H1 (cell line): ENCODE measurements around the gene ITGA8. TPM values are rescaled to one million over a fixed set of nuclear protein-coding genes. Genes with fewer than 3 reads are reported as not detected.

ENCODE experiments used
- CTCF ChIA-PET: fragments of 300-600 bp; sonication (Branson Sonifier 250); formaldehyde crosslinking; loops from one replicate; lab custom pipeline; 2021; ENCODE audit not compliant: partially characterized antibody; lab: Charles Lee
- POLR2A ChIA-PET: fragments of 300-600 bp; sonication (Branson Sonifier 250); formaldehyde crosslinking; loops from one replicate; lab custom pipeline; 2021; ENCODE audit warnings: inconsistent platforms; ENCODE audit not compliant: partially characterized antibody; lab: Charles Lee
- DNase-seq, 2 experiments: peaks; one replicate each; pipeline versions ENCODE4 v3.0.0 to v3.0.0-alpha.2; 2010 to 2022; ENCODE audit warnings: low spot score in 2 of 2, low read depth in 1 of 2, mixed read lengths in 1 of 2
- FAIRE-seq: peaks from 2 replicates; lab custom pipeline; 2011; peaks lifted over from hg19 to GRCh38; lab: Jason Lieb, UNC
- H2AFZ ChIP-seq: 2 replicates; pipeline ENCODE4 v1.8.1; 2012; ENCODE audit warnings: low read length, inconsistent platforms
- H2AK5ac ChIP-seq: 2 replicates; pipeline ENCODE4 v1.6.1; 2013; ENCODE audit warnings: low read depth, low read length
- H2BK120ac ChIP-seq: replicated peaks from 2 replicates; pipeline ENCODE3; 2013; ENCODE audit warnings: low read depth, low read length, inconsistent platforms
- H2BK12ac ChIP-seq: 2 replicates; pipeline ENCODE4 v1.6.1; 2013; ENCODE audit warnings: low read depth, low read length
- H2BK15ac ChIP-seq: 2 replicates; pipeline ENCODE4 v1.6.1; 2013; ENCODE audit warnings: low read length
- H2BK20ac ChIP-seq: 2 replicates; pipeline ENCODE4 v1.6.1; 2013; ENCODE audit warnings: low read length
- H2BK5ac ChIP-seq: 2 replicates; pipeline ENCODE4 v1.6.1; 2013; ENCODE audit warnings: low read depth, low read length
- H3K14ac ChIP-seq: 2 replicates; pipeline ENCODE4 v1.6.1; 2013; ENCODE audit warnings: inconsistent platforms; ENCODE audit not compliant: insufficient read length
- H3K18ac ChIP-seq: 2 replicates; pipeline ENCODE4 v1.6.1; 2013; ENCODE audit warnings: low read length; ENCODE audit errors: extremely low read depth
- H3K23ac ChIP-seq: 2 replicates; pipeline ENCODE4 v1.6.1; 2013; ENCODE audit warnings: inconsistent platforms; ENCODE audit not compliant: insufficient read length
- H3K23me2 ChIP-seq: 2 replicates; pipeline ENCODE4 v1.6.1; 2013; ENCODE audit warnings: low read depth, low read length
- H3K27ac ChIP-seq: 2 replicates; pipeline ENCODE4 v1.6.1; 2011; ENCODE audit warnings: low read depth, low read length, inconsistent platforms
- H3K27me3 ChIP-seq, 4 experiments: replicated peaks in 1 of 4; 1 replicate in 1 of 4; 2 replicates in 3 of 4; pipeline versions ENCODE4 v1.6.1 to v1.8.1; 2011 to 2013; ENCODE audit warnings: low read length in 3 of 4, mild to moderate bottlenecking in 3 of 4, inconsistent platforms in 2 of 4, mixed read lengths in 2 of 4, moderate library complexity in 1 of 4; ENCODE audit not compliant: control insufficient read depth in 3 of 4, insufficient read depth in 3 of 4; ENCODE audit errors: extremely low read depth in 1 of 4
- H3K36me3 ChIP-seq, 4 experiments: 2 replicates each; pipeline versions ENCODE4 v1.6.1 to v1.8.1; 2011 to 2013; ENCODE audit warnings: mild to moderate bottlenecking in 4 of 4, low read length in 3 of 4, moderate library complexity in 2 of 4, control low read depth in 1 of 4, inconsistent platforms in 1 of 4; ENCODE audit not compliant: insufficient read depth in 4 of 4, control insufficient read depth in 2 of 4
- H3K4ac ChIP-seq: replicated peaks from 2 replicates; pipeline ENCODE3; 2013; ENCODE audit warnings: low read length, low read depth, mixed read lengths, inconsistent platforms; ENCODE audit not compliant: insufficient read length
- H3K4me1 ChIP-seq, 4 experiments: replicated peaks in 1 of 4; 1 replicate in 1 of 4; 2 replicates in 3 of 4; pipeline versions ENCODE4 v1.6.1 to v1.8.1; 2011 to 2013; ENCODE audit warnings: low read length in 3 of 4, inconsistent platforms in 2 of 4, mixed read lengths in 1 of 4; ENCODE audit not compliant: insufficient read depth in 4 of 4, control insufficient read depth in 3 of 4
- H3K4me2 ChIP-seq, 2 experiments: 2 replicates each; pipeline versions ENCODE4 v1.6.1 to v1.8.1; 2011 to 2013; ENCODE audit warnings: low read depth in 2 of 2, low read length in 2 of 2, control low read depth in 1 of 2, inconsistent platforms in 1 of 2, mild to moderate bottlenecking in 1 of 2; ENCODE audit not compliant: insufficient read depth in 1 of 2
- H3K4me3 ChIP-seq, 4 experiments: fragments of 200-600, 300-600 bp in 1 of 4; sonication (generic), shearing (Covaris generic), sonication (Bioruptor Twin) in 1 of 4; 2 replicates each; pipeline versions ENCODE4 v1.5.1 to v1.8.1; 2011 to 2016; ENCODE audit warnings: low read length in 4 of 4, low read depth in 3 of 4, control low read depth in 2 of 4, inconsistent platforms in 2 of 4, mild to moderate bottlenecking in 2 of 4, mixed read lengths in 1 of 4, moderate library complexity in 1 of 4; ENCODE audit not compliant: insufficient read depth in 2 of 4; ENCODE audit errors: extremely low read depth in 1 of 4
- H3K56ac ChIP-seq: replicated peaks from 2 replicates; pipeline ENCODE3; 2013; ENCODE audit warnings: low read depth, mild to moderate bottlenecking, mixed read lengths, low read length, inconsistent platforms; ENCODE audit not compliant: insufficient read length
- H3K79me1 ChIP-seq: 2 replicates; pipeline ENCODE4 v1.6.1; 2013; ENCODE audit warnings: low read depth, low read length, control low read depth
- H3K79me2 ChIP-seq, 2 experiments: 2 replicates each; pipeline versions ENCODE4 v1.6.1 to v1.8.1; 2012 to 2013; ENCODE audit warnings: low read length in 2 of 2, mild to moderate bottlenecking in 2 of 2, inconsistent platforms in 1 of 2; ENCODE audit not compliant: insufficient read depth in 2 of 2, control insufficient read depth in 1 of 2
- H3K9ac ChIP-seq, 4 experiments: replicated peaks in 1 of 4; 1 replicate in 1 of 4; 2 replicates in 3 of 4; pipeline versions ENCODE4 v1.6.1 to v1.8.1; 2011 to 2013; ENCODE audit warnings: low read depth in 3 of 4, low read length in 3 of 4, control low read depth in 2 of 4, mild to moderate bottlenecking in 2 of 4, moderate library complexity in 2 of 4, inconsistent platforms in 1 of 4; ENCODE audit errors: extremely low read depth in 1 of 4
- H3K9me3 ChIP-seq, 2 experiments: 2 replicates each; pipeline versions ENCODE4 v1.6.1 to v1.8.1; 2012 to 2013; ENCODE audit warnings: mild to moderate bottlenecking in 2 of 2, moderate library complexity in 2 of 2, control low read depth in 1 of 2, inconsistent platforms in 1 of 2, low read depth in 1 of 2, low read length in 1 of 2, mixed read lengths in 1 of 2; ENCODE audit not compliant: insufficient read depth in 2 of 2
- H4K20me1 ChIP-seq, 2 experiments: replicated peaks in 1 of 2; 2 replicates each; pipeline versions ENCODE3 to v1.8.1; 2011 to 2013; ENCODE audit warnings: inconsistent platforms in 2 of 2, low read length in 2 of 2, mild to moderate bottlenecking in 1 of 2; ENCODE audit not compliant: insufficient read depth in 2 of 2, control insufficient read depth in 1 of 2
- H4K5ac ChIP-seq: 2 replicates; pipeline ENCODE4 v1.6.1; 2013; ENCODE audit warnings: low read length, low read depth, mixed read lengths, inconsistent platforms; ENCODE audit not compliant: insufficient read length
- H4K8ac ChIP-seq: 2 replicates; pipeline ENCODE4 v1.8.0; 2013; ENCODE audit warnings: mild to moderate bottlenecking, moderate library complexity, low read length, inconsistent platforms; ENCODE audit not compliant: insufficient read depth; ENCODE audit errors: extremely low read depth
- H4K91ac ChIP-seq: replicated peaks from 2 replicates; pipeline ENCODE3; 2013; ENCODE audit warnings: low read length, mixed read lengths, inconsistent platforms; ENCODE audit not compliant: insufficient read length
- WGBS, 2 experiments: shearing (Covaris generic) in 1 of 2; methylation state at CpG; one replicate each; pipeline versions ENCODE4 v1.1.6 to v1.1.7; 2013 to 2015; ENCODE audit warnings: low lambda C conversion rate in 2 of 2, mixed read lengths in 2 of 2, inconsistent platforms in 1 of 2, low coverage in 1 of 2, missing lambda C conversion rate in 1 of 2; ENCODE audit not compliant: insufficient replicate concordance in 2 of 2, insufficient coverage in 1 of 2, insufficient read length in 1 of 2; ENCODE audit errors: extremely low coverage in 1 of 2, missing lambda C conversion rate in 1 of 2; 5-methylcytosine and 5-hydroxymethylcytosine counted together
- polyA plus RNA-seq, 7 experiments: library from polyadenylated mRNA; depleted of rRNA in 3 of 7; stranded (reverse) in 5 of 7; unstranded in 2 of 7; fragments of >200 nt in 5 of 7; fragments of 200-250 nt in 2 of 7; gene quantifications; 1 replicate in 5 of 7; 2 replicates in 1 of 7; 4 replicates in 1 of 7; pipeline versions ENCODE4 v1.2.1 to v1.2.3, GENCODE V29; 2011 to 2013; ENCODE audit warnings: missing spikeins in 2 of 7, mixed read lengths in 2 of 7
- total RNA-seq: library from RNA; stranded (reverse); fragmentation: NEBNext Ultra II Directional; extraction: Animal tissue kit (Norgen Biotek cat#: 25700); gene quantifications from 2 replicates; pipeline ENCODE4 v1.2.1, GENCODE V29; 2021

ITGA8 gene
- total and polyA plus RNA-seq, 2 of the 8 experiments (the other 6 are each of a cell fraction or from before 2014, with no cell fraction given): not detected

DNA sequence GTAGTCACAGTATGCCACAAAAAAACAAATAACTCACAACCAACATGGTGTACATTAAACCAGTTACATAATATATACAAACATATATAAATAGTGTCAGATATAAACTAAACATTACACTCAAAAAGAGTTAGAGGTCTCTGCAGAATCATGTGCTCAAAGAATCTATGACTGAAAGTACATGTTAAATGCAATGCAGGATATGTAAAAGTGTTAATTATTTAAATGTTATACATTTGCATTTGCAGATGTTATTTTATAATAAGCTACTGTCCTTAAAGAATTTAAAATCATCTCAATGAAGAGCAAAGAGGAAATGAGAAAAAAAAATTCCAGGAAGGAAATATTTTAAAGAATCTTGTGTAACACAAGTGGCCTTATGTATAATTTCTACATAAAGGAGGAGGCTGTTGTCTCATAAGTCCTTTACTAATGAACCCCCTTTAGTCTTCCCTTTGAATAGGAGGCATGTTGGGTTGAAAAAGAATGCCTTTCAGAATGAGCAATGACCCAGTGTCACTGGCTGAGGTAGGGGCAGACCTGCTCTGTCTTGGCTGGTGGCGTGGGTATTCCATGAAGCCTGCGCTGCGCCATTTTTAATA is 148.9 kb downstream of the ITGA8 start:
- H4K8ac ChIP-seq: no peak overlapping the region
- peaks cover 0 to 2% (median 0%) of the 10 kb centered on the region in 4 experiments; a peak in 1 of 7 replicates for H3K4me1 ChIP-seq
- DNase-seq (no peak), FAIRE-seq (no peak)
- no peaks in the 10 kb centered on the region for H3K79me1 ChIP-seq
- H2AK5ac ChIP-seq: no peak overlapping the region
- no peaks in the 10 kb centered on the region for H3K27me3 ChIP-seq
- no peak overlapping the region for H2BK20ac ChIP-seq
- CTCF ChIA-PET: interaction anchor here (0.6 to 1.9 kb wide), 4 partner anchors 15 to 149 kb away, joined by 3 to 7 read pairs (median 4); partner anchors contain the start of gene ITGA8
- no peak overlapping the region for H3K23ac ChIP-seq
- no peak overlapping the region for H2BK120ac ChIP-seq
- H2BK5ac ChIP-seq: no peak overlapping the region
- no peaks in the 10 kb centered on the region for H3K79me2 ChIP-seq
- H3K14ac ChIP-seq: no peak overlapping the region
- no peak overlapping the region for H2BK15ac ChIP-seq
- H3K27ac ChIP-seq: no peak overlapping the region
- no peaks in the 10 kb centered on the region for H4K20me1 ChIP-seq
- no peak overlapping the region for H3K4ac ChIP-seq
- no peak overlapping the region for H3K56ac ChIP-seq
- H3K36me3 ChIP-seq: no peaks in the 10 kb centered on the region
- no peak overlapping the region for H3K4me3 ChIP-seq
- no peaks in the 10 kb centered on the region for H3K9me3 ChIP-seq
- no peak overlapping the region for H2BK12ac ChIP-seq
- no peak overlapping the region for H4K91ac ChIP-seq
- no peak overlapping the region for H3K18ac ChIP-seq
- POLR2A ChIA-PET: no interaction called here
- no peak overlapping the region for H3K4me2 ChIP-seq
- 98% methylated on average over 3 of the region's 3 CpGs; no CpG with 5 or more reads in 1 of the 2 experiments for WGBS, 2 experiments
- no peaks in the 10 kb centered on the region for H3K23me2 ChIP-seq
- H3K9ac ChIP-seq: no peak overlapping the region
- H4K5ac ChIP-seq: no peak overlapping the region
- no peak overlapping the region for H2AFZ ChIP-seq
